ENCODE measurements around the gene PRKAG3.

DNA sequence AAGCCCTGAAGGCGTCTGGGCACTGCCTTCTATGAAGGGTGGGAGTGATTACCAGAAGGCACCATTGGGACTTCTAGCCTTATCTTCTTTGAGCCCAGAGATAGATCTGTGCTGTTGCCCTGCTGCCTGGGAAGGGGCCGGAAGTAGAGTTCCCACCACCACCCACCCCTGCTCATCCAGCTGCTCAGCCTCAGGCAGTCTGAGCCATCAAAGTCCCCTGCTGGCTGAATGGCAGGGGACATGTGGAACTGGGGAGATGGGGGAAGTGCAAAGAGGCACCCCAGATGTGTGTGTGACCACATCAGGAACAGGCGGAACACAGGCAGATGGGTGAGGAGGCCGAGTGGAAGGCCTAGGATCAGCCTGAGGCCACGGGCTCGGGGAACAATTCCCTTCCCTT is 45.7 kb upstream of the PRKAG3 start:
- no peak for TF ChIP-seq FOXM1 (IDR thresholded peaks at IDR 0.05; ENCODE audit: low read depth)
- no peak for TF ChIP-seq MAX (IDR thresholded peaks at IDR 0.05; ENCODE audit: low read depth)
- no peak for TF ChIP-seq ZBTB33 (IDR thresholded peaks at IDR 0.05; ENCODE audit: borderline replicate concordance, low read depth)

Measured in SK-N-SH (cell line).